Esophagus mucosa (tissue), 1 donor: ENCODE data around the gene C1QTNF6. TPM values are rescaled to one million over a fixed set of nuclear protein-coding genes. Genes with fewer than 3 reads are reported as not detected.
"Not testable (repeated sequence)": the region's sequence is repeated elsewhere in the genome, so short reads cannot be mapped to it uniquely, and the experiment has no call there.

Experiments
- ATAC-seq: fragments of 200-7000 bp; cut with Tn5 transposase; one replicate; pipeline ENCODE4 v1.9.1; 2020
- total RNA-seq: library from RNA; stranded (reverse); gene quantifications from one replicate; pipeline ENCODE4 v1.2.4, GENCODE V29; 2023
- donor health status: DM: yes; HTN: yes; CAD: no.

Gene C1QTNF6
- total RNA-seq, 1 donor from 2014 or later: 2.0 TPM

DNA sequence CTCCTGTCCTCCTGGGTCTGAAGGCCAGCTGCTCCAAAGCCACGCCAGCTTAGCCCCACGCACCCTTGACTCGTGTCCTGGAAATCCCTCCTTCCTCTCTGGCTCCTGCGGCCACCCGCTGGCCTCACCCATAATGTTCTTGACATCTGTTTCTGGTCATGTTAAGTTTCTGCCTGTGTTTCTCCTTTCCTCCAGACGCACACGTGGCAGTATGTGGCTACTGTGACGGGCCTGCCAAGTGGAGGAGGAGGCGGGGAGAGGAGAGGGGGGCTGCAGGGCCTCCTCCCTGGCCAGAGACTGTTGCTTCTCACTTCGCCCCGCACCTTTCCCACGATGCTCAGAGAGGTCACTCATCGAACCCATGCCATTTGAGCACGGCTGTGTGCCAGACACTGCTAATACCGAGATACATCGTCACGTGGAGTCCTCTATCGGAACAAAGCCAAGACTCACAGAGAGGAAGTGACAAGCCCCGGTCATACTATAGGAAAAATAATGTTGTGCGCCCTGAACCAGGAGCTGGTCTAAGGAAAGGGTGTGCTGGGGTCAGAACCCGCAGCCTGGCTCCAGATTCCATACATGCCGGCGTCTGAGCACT is 11.5 kb downstream of the C1QTNF6 start:
- peak; percentile 19 for ATAC-seq

DNA sequence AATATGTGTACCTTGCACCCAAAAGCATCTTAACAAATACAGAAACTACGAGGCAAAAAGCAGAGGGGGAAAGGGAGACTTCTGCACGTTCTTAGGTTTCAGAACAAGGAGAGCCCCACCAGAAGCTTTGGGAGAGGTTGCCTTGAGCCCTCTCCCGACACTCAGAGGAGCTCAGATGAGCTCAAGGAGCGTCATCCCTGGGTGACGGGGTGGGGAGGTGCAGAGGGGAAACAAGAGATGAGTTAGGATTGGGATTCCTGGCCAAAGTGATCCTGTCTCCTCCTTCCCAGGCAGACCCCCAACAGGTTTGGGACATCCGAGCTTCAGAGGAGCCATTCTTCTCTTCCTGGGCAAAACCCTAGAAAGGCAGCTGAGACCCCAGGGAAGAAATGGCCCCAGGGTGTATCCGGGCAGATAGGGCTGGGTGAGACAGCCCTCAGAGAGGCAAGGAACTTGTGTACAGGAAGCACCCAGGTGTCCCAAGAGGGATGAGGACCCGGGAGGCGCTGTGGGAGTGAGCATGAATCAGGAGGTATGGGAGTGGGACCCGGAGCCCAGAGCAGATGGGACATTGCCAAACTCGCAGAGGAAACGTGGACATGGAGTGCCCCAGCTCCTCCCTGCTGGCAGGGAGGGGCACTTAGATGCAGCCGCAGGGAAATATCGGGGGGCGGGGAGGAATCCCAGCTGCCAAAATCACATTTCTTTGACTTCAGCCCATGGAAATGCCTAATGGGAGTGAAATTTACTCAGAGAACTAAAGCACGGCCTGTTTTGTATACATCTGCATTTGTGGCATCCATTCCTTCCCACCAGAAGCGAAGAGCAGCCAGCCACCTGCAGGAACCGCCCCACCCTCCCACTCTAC is 12.4 kb downstream of the C1QTNF6 start:
- no peak for ATAC-seq

DNA sequence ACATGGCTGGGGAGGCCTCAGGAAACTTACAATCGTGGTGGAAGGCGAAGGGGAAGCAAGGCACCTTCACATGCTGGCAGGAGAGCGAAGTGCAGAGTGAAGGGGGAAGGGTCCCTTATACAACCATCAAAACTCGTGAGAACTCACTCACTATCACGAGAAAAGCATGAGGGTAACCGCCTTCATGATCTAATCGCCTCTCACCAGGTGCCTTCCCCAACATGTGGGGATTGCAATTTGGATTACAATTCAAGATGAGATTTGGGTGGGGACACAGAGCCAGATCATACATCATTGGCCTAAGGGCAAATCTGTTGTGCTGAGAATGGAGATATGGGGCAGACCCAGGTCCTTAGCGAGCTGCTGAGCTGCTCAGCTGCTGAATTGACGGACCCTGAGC is 13.1 kb downstream of the C1QTNF6 start:
- ATAC-seq: no peak

DNA sequence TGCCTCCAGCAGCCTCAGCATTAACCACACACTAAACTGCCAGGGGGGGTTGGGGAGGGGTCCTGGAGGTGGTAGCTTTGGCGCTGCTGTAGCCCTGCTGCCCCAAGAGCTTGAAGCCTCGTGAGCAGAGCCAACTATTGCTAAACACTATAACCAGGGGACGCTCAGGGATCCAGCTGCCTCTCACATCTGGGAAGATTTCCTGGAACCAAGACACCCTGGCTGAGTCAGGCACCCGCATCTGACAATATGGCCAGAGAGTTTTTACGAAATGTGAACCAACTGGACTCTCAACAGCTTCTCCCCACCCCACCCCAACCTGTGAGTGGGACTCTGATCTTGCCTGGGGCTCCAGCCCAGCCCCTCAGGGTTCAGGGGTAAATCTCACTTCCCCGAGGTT is 14.3 kb downstream of the C1QTNF6 start:
- no peak for ATAC-seq

DNA sequence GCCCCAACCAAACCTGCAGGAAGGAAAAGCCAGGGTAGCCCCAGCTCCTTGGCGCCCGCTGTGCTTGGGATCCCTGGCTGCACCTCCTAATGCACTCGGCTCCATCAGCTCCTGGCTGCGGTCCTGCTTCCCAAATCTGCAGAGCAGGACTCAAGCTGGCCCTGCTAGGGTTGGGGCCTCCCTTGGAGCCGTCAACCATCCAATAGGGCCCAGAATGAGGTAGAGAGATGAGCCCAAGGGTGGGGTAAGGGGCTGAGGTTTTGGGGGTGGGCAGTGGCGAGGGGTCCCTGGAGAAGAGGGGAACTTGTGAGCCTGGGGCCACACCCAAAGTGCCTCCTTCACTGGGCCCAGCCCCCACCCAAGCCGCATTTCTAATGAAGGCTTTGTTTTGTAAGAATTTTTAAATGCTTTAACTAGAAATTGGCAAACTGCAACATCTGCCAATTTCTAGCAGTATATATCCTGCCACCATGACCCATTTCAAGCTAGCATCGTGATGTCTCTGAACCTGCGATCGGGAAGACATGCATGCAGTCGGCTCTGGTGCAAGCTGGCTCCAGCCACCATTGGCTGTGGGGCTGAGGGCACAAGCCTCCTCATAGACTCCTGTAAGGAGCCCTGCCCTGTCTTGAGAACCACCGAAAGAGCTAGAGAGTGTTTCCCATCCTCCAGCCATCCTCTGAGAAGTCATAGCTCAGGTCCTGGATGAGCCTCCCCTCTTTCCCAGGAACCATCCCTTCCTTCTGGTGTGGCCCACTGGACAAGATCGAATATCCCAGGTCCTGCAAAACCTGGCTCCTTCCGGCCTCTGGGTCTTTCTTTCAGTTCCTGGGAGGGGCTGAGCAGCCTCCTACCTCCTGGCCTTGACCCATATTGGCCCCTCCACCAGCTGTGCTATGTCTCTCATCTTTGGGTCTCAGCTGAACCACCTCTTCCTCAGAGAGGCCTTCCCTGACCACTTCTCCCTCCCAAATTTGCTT is 15.5 kb downstream of the C1QTNF6 start:
- no peak for ATAC-seq

DNA sequence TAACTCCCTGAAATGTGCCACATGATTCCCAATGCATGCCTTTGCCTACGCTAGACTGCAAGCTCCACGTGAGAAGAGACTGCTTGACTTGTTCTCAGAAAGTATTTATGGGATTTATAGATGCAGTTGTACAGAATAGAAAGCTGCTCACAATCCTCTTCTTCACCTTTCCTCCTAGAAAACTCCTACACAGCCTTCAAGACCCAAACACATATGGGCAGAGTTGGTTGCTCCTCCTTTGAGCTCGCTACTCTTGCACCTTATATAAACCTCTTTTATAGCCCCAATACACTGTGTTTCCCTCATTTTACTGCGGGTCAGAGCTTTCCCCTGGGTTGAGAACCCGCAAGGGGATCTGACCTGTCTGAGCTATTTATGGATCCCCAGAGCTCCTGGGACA is 16.4 kb downstream of the C1QTNF6 start:
- no peak for ATAC-seq

DNA sequence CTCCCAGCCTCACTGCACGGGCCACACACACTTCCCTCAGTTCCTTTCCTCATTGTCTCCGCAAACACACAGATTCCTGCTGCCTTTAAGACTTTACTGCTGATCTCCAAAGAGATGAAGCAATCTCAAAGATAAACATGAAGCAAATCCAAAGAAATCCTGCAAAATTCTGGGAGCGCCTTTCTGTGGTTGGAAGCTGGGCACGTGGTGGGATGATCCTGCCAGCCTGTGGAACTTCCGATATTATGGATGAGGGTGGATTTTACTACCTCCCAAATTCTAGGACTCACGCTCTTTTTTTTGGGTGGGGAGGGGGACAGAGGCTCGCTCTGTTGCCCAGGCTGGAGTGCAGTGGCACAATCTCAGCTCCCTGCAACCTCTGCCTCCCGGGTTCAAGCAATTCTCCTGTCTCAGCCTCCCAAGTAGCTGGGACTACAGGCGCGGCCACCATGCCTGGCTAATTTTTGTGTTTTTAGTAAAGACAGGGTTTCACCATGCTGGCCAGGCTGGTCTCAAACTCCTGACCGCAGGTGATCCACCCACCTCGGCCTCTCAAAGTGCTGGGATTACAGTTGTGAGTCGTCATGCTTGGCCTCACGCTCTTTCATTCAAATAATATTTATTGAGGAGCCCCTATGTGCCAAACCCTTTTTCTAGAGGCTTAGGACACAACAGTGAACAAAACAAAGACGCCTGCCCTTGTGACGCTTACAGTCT is 17.2 kb downstream of the C1QTNF6 start:
- ATAC-seq: not testable (repeated sequence)

DNA sequence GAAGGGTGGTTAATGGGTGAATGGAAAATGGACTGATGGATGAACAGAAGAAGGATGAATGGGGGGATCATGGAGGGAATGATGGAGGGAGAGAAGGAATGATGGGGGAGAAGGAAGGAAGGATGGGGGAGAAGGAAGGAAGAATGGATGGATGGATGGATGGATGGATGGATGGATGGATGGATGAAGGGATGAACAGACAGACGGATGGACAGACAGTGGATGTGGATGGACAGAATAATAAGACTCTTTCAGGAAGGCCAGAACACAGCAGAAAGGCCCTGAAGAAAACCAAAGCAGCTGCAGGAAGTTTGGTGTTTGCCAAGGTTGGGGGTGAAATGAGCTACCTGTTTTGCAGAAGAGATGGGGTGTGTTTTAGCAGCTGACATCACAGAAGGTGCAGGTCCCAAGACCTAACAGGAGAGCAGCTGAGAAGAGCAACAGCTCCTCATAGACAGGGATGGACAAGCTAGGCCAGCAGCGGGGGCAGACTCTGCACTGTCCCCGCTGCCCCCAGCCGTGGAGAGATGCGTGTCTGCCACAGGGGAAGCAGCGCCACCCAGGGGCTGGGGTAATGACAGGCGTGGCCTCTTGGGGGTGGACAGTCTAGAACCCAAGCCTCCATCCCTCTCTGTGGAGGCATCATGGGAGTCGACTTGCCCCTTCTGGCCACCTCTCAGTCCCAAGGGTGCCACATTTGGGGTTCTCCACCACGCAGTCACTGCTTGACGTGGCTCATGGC is 17.9 kb downstream of the C1QTNF6 start:
- no peak for ATAC-seq

DNA sequence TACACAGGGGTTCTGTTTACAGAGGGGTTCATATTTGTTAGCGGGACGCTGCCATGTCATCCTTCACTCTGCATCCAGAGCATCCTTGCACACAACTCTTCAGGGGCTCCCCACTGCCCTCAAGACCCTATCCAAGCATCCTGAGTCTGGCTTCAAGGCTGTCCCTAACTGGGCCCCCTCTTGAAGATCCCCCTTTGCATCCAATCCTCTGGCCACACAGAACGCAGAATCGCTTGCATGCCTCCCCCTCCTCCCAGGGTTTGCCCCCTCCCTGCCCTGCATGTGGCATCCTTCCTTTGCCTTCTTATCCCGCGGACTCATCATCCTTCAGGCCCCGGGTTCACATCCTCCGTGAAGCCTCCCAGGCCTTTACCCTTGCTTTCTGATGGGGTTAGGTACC is 18.6 kb downstream of the C1QTNF6 start:
- ATAC-seq: no peak

DNA sequence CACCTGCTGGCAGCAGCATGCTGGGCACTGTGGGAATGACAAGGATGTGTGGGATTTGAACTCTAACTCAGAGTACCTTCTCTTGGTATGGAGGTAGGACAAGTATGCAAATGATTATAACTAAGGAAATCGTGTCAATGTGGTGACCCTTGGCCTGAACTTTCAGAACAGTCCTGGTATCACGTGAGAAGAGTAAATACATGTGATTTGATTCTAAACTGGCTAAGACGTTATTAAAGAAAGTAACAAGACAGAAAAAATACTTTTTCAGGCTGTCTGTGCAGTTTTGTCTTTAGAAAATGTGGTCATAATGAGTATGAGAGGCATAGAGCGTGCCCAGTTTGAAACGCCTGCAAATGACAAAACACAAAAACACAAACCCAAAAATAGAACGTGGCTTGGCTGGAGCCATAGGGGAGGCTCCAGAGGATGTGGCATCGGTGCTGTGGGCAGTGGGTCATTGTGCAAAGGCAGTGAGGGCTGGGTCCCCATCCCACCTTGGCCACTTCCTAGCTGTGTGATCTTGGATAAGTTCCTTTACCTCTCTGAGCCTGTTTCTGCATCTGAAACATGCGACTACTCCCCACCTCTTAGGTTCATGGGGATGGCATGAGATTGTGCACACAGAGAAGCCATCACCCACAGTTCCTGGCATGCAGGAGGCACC is 19.9 kb downstream of the C1QTNF6 start:
- ATAC-seq: no peak

DNA sequence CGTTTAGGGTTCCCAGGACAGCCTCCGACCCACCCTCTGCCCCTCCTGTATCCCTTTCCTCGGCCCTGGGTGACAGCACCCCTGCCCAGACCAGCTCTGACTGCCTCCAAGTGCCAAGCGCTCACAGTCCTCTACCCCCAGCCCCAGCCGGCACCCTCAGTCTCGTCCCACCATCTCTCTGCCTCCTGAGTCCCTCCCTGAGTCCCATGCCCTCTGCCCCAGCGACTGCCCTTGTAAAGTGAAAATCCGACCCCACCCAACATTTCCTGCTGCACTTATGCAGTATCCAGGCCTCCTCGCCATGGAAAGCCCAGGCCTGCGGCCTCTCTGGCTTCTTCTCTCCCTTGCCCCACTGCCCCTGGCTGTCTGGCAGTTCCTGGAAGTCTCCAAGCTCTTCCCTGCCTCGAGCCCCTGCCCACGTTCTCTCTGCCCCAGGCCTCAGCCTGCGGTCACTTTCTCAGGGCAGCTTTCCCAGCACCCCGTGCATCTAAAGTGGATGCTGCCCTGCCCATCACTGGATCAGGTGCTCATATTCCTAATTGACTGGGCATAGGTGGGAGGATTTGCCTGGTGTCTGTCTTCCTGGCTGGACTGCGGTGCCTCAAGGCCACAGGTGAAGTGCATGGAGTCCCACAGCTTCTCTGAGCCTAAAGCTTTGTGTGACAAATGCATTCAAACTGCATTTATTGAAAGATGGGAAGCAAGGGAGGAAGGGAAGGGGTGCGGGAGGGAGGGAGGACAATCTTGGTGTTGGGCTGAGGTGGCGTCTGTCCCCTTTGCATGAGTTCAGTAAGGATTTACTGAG is 20.7 kb downstream of the C1QTNF6 start:
- no peak for ATAC-seq

DNA sequence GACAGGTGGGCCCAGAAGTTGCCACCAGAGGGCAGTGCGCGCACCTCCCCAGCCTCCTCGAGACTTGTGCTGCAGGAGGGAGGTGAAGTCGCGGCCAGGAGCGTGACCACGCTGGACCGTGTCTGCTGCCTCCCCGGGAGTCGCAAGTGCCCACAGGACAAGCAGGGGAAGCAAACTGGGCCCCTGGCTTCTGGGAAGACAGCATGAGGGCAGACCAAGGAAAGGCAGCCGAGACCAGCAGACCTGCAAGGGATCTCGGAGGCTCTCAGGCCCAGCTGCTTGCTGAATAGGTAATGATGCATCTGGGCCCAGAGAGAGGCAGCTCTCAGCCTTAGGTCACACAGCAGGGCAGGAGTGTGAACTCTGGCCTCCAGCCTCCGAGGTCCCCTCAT is 21.4 kb downstream of the C1QTNF6 start:
- ATAC-seq: peak; percentile 76

DNA sequence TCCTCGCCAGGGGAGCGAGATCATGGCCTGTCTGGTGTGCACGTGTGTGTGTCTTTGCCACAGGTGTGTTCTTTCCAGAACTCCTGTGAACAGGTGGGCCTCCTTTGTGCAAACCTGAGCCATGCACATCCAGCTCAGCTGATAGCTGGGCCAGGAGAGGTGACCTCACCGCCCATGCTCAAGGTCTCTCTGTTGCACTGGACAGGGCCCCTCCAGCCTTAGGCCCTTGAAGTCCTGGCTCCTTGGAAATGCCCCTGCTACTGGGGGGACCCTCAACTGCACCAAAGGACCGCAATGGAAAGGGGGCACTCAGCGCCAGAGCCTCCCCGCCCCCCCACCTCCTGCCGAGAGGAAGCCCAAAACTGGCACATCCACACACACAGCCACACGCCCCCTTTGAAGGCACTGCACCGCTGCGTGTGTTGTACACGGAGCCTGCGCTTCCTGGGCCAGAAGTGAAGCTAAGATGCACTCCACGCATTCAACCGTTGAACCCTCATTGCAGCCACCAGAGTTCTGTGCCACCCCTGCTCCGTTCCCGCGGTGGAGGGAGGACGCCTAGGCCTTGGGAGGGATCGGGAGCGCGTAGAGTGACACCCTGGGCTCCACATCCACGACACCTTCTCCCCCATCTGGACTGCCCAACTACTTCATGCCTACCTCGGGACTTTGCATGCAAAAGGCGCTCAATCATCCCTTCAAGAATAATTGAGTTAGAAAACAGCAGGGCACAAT is 21.9 kb downstream of the C1QTNF6 start:
- no peak for ATAC-seq

DNA sequence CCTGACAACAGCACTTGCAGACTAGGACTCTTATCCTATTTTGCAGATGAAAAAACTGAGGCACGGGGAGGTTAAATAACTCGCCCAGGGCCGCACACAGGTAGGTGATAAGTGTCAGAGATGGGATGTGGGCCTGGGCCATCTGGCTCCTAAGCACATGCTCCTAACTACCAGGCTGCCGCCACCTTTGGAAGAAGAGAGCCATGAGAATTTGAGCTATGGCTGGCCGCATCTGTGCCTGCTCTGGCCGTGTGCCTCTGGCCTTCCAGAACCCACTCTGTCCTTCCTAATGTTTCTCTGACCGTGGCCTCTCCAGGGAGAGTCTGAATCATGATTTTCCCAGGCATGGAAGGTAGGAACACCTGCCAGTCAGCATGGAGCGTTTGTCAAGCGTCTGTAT is 23.0 kb downstream of the C1QTNF6 start:
- ATAC-seq: no peak

DNA sequence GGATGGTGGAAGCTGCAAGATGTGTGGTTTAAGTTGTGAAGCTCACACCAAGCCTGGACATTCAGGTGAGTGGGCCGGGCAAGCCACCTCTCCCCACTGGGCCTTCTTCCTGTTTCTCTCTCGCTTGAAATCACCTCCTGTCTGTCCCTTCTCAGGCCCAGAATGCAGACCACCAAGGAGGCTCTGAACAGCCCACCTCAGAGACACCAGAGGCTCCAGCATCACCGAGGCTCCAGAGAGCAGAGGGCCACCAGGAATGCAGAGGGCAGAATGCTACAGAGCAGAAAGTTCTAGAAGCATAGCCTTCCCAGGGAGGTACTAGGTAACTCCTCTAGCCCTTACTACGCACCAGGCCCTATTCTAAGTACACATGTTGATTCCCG is 23.6 kb downstream of the C1QTNF6 start:
- no peak for ATAC-seq

DNA sequence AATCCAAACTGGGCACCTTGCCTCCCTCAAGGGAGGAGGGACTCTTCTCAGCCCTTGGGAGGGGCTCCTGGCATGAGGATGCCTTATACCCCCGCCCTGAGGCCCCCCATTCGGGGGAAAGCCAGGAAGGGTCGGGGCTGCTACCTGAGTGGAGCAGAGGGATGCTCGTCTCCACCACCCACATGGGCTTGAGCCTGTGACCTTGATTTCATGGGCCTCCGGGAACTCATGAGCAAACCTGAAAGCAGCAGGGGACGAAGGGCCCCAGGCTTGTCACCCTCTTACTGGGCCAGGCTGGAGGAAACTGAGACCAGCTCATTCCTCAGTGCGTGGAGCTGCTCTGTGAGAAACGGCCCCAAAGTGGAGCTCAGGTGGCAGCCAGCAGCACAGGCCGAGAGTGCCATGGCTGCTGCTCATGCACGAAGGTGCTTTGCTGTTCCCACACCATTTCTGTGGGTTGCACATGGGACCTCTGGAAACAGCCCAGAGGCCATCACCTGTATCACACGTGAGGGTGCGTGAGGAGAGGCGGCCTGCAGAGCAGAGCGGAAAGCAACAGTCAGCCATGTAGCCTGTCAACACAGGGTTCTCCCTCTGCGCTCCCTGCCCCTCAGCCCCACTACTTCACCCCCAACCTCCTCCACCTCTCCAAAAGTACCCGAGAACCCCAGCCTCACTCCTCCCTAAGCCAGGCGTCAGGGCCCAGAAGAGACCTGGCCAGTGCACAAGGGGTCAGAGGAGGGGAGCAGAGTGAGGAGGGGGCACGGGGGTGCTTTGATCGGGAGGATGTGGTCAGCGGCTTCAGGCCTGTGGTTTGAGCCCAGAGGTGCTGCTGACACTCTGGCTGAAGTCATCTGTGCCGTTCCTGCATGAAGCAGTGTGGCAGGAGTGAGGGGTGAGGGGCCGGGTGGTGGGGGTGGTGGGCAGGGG is 24.2 kb downstream of the C1QTNF6 start:
- no peak for ATAC-seq

DNA sequence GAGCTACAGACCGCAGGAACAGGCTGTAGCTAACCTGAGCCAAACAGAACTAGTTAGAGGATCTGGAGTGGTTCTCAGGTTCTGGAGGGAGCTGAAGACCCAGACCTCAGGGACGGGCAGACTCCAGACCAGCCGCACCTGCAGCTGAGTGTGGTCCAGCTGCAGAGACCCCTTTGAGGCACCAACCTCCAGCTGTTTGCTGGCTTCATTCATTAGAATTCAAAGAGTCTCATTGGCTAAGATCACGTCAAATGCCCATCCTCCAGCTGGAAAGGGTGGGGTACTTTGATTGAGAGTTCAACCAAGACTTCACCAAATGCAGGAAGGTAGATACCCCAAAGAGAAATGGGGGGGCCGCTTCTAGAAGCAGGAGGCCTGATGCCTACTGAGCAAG is 25.0 kb downstream of the C1QTNF6 start:
- no peak for ATAC-seq
